GM19397 (cell line): Measurements from ENCODE around the gene ARHGAP8.
"Not testable (repeated sequence)": the region's sequence is repeated elsewhere in the genome, so short reads cannot be mapped to it uniquely, and the experiment has no call there.

Source experiments
- ATAC-seq: cut with Tn5 transposase; IDR thresholded peaks from one replicate; pipeline ENCODE4 v1.9.1; 2021; ENCODE audit warnings: mild to moderate bottlenecking, moderate library complexity; ENCODE audit not compliant: unreplicated experiment

Gene ARHGAP8

DNA sequence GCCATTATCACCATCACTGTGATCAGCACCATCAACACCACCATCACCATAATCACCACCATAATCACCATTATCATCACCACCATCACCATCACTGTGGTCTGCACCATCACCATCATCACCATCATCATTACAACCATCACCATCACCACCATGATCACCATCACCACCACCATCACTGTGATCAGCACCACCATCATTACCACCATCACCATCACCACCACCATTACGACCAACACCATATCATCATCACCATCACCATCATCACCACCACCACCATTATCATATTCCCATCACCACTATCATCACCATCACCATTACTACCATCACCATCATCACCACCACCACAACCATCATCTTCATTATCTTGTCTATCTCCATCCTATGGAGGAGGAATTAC, 132.2 kb downstream of the ARHGAP8 start:
- ATAC-seq, result no peak

- ATAC-seq, result no peak
Observed at GRCh38 chr22:44884968-44885805, 132.8 kb downstream of the ARHGAP8 start.

GRCh38 chr22:44885806-44886360, 133.5 kb downstream of the ARHGAP8 start:
- ATAC-seq, result no peak

DNA sequence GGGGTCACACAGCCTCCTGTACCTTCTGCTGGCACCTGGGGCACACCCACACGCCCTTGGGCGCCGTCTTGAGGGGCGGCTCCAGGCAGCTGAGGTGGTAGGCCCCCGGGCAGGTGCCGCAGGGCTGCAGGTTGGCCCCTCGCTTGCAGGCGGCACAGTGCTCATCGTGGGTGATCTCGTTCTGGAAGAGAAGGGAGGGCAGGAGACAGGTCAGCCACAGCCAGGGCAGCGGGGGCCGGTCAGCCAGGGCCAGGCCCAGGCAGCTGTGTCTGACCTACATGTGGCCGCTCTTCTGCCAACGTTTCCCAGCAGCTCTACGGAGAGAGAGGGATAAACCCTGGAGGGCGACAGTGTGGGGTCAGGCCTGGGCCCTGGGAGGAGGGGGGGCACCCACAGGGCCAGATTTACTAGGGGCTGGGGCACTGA, 135.6 kb downstream of the ARHGAP8 start:
- no peak for ATAC-seq

- no peak for ATAC-seq
Observed at GRCh38 chr22:44888491-44889254, 136.3 kb downstream of the ARHGAP8 start.

- no peak for ATAC-seq
Observed at GRCh38 chr22:44889255-44889878, 137.0 kb downstream of the ARHGAP8 start.

DNA sequence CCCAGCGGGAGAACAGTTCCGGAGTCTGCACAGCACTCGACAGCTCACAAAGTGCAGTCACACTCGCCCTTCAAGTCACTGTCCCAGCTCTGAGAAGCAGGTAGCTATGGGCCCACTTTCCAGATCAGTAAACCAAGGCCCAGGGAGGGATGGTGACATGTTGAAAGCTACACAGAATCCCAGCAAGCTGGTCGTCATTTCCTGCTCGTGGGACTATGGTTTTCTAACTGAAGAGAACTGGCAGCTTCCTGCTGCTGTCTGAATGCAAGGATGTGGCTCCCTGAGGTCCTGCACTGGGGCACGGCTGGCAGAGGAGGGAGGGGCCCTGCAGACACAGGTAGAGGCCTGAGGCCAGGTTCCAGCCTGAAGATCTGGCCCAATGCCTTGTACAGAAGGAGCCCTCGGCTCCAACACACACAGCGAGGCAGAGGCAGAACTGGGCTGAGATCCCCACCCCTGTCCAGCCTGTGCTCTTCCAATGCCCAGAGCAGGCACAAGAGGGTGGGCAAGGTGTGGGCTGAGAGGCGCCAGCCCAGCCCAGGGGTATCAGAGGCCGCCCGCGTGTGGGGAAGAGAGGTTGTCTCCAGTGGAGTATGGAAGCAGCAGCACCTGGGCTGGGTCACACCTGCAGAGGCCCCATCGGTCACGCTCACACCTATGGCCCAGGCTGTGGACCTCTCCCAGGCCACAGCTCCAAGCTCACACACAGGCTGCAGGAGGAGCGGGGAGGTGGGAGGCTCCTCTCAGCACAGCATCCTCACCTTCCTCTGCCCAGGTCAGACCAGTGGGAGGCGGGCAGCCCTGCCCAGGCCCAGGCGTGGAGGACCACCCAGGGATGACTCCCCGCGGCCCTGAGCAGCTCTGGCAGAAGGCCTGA, 138.3 kb downstream of the ARHGAP8 start:
- ATAC-seq, result no peak

GRCh38 chr22:44891293-44891747, 138.9 kb downstream of the ARHGAP8 start:
- no peak for ATAC-seq

DNA sequence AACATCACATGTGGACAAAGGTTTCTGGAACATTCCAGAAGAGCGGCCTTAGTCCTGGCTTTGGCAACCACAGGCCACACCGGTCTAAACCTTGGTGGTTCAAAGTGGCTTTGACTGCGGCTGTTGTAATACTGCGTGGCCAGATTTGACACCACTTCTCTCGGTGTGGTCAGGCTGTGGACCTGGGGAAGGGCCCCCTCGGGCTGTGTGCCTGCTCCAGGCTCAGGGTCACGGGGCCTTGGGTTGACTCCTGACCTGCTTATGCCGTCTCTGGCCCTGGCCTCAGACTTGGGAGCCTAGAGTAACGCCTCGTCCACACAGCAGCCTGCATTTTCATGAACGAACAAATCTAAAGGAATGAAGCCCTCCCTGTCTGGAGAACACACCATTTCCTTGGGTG, 139.4 kb downstream of the ARHGAP8 start:
- no peak for ATAC-seq

DNA sequence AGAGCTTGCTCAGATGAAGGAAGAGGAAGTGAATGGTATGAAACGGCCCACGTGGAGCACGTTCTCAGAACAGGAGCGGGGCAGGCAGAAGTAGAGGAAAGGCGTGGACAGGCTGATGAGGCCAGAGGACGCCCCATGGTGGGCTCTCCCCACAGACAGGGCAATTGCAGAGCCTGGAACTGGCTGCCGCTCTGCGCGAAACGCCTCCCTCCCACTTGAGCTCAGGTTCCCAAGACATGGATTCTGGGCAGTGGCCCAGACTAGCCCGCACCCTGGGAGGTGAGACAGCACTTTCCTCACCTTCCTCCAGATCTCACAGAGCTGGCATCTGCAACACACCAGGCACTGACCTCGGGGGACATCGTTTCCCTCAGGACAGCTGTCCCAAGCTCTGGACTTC, 139.9 kb downstream of the ARHGAP8 start:
- ATAC-seq, result no peak

- no peak for ATAC-seq
Observed at GRCh38 chr22:44892803-44893730, 140.7 kb downstream of the ARHGAP8 start.

DNA sequence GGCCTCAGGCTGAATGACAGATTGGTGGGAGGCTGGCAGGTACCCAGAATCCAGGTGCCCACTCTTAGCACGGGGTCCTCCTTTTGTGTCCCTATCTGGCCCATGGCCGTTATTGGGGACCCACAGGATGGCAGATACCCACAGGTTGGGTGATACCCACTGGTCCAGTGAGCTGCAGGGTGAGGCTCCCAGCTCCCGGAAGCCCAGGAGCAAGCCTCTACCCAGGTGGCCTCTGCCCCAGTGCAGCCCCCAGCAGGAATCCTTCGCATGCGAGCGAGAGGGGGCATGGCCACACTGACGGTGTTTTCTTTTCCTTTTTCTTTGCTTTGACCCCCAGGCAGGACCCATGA, 141.3 kb downstream of the ARHGAP8 start:
- ATAC-seq, result no peak

DNA sequence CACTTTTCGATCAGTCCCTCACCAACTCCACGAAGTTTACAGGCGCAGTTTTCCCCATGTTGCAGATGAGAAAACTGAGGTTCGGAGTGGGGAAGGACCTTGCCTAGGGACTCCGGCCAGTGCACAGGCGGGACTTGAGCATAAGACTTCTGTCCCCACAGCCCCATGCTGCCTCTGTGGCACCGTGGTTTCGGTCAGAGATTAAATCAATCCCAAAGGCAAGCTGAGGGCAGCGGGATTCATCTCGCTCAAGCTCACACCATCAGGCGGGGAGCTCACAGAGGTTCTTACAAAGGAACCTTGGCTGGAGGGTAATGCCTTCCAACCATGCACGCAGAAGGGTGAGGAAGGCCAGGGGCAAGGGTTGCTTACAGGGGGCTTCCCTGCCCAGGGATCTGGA, 141.9 kb downstream of the ARHGAP8 start:
- ATAC-seq, result no peak

GRCh38 chr22:44894782-44895181, 142.4 kb downstream of the ARHGAP8 start:
- ATAC-seq, result no peak

DNA sequence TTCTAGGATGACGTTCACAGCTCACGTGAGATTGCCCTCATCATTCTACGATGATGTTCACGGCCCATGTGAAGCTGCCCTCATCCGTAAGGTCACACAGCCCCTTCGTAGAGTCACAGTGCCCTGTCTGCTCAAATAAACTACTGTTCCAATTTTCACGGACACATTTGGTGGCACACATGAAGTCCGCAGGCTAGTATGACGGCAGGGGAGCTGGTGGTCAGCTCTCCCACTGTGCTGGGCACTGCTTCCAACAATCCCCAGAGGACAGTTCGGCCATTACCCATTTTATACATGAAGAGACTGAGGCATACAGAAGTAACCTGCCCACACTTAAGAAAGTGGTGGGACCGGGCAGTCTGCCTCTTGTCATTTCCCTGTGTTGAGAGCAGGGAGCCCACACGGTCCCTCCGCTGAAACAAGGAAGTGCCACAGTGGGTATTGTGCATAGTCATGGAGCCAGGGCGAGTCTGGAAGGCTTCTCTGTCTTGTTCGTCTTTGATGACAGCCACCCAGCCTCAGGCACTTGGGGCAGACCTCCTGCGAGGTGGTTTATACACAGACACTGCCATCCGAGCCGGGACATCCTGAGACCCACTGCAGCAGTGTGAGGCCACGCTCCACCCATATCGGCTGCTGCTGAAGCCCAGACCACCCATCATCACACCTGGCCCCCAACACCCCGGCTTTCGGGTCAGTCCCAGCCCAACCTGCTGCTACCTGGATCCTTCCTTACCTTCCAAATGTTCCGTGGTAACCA, 143.1 kb downstream of the ARHGAP8 start:
- ATAC-seq, result no peak

DNA sequence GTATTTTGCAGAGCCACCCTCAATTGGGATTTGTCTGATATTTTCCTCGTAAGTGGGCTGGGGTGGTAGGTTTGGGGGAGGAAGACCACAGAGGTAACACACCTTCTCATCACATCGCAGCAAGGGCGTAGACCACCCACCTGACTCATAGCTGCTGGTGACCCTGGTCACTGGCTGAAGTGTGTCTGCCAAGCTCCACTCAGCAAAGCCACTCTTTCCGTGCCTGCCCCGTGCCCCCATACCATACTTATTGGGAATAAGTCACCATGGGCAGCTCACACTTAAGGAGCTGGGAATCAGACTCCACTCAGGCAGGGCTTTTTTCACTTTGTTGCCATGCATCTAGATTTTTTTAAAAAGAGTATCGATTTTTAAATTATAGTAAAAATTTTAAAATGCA, 145.9 kb downstream of the ARHGAP8 start:
- ATAC-seq, result no peak

DNA sequence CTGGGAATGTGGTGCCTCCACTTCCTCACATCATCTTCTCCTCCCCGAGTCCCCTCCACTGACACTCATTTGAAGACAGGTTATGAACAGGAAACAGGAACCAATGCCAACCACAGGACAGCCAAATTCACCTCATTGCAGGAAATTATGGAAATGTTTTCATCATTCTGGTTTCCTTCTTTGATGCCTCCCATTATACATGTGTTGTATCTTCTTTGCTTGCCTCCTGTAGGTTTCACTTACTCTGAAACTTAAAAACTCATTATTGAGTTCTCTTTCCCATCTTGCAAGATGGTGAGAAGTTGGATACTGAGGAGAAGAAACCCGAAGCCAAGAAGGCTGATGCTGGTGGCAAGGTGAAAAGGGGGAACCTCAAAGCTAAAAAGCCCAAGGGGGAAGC, 148.9 kb downstream of the ARHGAP8 start:
- ATAC-seq, result no peak

GRCh38 chr22:44903164-44903563, 150.8 kb downstream of the ARHGAP8 start:
- ATAC-seq, result not testable (repeated sequence)
